Cerebellar cortex (tissue), 1 donor: Measurements from ENCODE around the gene ARG1.
"Not testable (repeated sequence)": the region's sequence is repeated elsewhere in the genome, so short reads cannot be mapped to it uniquely, and the experiment has no call there.

Experiments
- DNase-seq: peaks from one replicate; pipeline ENCODE4 v3.0.0-alpha.2; 2015; ENCODE audit warnings: low spot score

The ARG1 gene

DNA sequence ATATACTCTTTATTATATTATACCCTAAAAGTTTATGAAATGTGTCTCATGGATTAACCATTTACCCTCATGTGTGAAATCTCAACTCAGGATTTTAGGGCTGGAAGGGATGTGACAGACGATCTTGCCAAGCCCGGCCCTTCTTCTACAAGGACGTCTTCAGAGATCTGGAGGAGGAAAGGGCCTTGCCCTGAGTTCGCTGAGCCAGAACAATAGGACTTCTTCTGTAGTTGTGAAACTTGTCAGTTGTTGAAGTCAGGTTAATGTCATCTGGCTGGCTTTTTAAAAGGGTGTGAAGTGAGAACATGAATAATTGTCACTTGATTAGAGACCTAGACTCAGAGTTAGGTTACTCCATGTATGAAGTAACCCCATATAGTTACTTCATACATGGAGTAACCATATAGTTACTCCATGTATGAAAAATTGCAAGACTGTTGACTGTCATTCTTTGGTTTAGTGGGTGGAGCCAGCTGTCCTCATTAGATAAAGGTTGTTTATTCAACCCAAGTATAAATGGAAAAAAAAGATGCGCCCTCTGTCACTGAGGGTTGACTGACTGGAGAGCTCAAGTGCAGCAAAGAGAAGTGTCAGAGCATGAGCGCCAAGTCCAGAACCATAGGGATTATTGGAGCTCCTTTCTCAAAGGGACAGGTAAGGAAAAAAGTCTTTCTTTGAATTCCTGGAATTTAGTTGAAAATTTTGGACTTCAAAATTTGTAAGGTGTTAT is at the start of gene ARG1:
ARG1 (plus strand) TSS at position 541 of the 730 bp plus-strand sequence; CDS start at position 598, 57 bp downstream.
- no peak for DNase-seq

DNA sequence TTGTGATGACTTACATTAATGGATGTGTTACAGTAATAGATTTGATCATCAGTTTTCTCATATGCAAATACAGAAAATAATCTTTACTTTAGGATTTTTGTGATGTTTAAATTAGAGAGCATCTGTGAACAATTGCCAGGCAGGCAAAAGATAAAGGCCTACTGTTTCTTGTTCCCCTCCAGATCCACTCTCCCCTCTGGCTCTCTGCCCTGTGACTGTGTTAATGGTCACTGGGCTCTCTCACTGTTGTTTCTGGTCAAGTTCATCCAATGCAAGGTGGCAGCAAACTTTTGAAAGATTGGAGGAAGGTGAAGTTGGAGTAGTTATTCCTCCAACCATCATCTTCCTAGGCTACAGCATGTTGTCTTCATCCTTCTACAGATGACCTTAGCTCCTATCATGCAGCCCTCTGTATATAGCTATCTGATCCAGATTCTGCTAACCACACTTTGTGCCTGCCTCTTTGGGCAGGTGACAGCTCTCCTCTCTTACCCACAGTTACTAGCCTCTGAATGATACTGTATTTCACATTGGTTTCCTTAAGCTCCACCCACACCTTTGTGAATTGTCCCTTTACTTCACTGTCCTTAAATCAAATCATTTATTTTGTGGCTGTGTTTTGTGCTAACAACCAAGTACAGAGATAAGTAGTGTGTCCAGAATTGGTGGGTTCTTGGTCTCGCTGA is 48.9 kb upstream of the ARG1 start:
- no peak for DNase-seq

DNA sequence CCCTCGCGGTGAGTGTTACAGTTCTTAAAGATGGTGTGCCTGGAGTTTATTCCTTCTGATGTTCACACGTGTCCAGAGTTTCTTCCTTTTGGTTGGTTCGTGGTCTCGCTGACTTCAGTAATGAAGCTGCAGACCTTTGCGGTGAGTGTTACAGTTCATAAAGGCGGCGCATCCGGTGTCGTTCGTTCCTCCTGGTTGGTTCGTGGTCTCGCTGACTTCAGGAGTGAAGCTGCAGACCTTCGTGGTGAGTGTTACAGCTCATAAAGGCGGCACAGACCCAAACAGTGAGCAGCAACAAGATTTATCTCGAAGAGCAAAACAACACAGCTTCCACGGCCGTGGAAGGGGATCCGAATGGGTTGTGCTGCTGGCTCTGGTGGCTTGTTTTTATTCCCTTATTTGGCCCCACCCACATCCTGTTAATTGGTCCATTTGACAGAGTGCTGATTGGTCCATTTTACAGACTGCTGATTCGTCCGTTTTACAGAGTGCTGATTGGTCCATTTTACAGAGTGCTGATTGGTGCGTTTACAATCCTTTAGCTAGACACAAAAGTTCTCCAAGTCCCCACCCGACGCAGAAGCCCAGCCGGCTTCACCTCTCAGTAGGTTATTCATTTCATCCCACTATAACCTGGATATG is 48.2 kb upstream of the ARG1 start:
- DNase-seq: no peak

DNA sequence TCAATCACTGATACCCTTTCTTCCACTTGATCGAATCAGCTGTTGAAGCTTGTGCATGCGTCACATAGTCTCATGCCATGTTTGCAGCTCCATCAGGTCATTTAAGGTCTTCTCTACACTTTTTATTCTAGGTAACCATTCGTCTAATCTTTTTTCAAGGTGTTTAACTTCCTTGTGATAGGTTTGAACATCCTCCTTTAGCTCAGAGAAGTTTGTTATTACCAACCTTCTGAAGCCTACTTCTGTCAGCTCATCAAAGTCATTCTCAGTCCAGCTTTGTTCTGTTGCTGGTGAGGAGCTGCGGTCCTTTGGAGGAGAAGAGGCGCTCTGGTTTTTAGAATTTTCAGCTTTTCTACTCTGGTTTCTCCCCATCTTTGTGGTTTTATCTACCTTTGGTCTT is 42.1 kb upstream of the ARG1 start:
- DNase-seq: not testable (repeated sequence)

DNA sequence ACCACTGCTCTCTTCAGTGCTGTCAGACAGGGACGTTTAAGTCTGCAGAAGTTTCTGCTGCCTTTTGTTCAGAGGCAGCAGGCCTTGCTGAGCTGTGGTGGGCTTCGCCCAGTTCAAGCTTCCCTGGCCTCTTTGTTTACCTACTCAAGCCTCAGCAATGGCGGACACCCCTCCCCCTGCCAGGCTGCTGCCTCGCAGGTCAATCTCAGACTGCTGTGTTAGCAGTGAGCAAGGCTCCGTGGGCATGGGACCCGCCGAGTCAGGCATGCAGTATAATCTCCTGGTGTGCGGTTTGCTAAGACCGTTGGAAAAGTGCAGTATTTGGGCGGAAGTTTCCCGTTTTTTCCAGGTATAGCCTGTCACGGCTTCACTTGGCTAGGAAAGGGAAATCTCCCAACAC is 41.3 kb upstream of the ARG1 start:
- DNase-seq: not testable (repeated sequence)

DNA sequence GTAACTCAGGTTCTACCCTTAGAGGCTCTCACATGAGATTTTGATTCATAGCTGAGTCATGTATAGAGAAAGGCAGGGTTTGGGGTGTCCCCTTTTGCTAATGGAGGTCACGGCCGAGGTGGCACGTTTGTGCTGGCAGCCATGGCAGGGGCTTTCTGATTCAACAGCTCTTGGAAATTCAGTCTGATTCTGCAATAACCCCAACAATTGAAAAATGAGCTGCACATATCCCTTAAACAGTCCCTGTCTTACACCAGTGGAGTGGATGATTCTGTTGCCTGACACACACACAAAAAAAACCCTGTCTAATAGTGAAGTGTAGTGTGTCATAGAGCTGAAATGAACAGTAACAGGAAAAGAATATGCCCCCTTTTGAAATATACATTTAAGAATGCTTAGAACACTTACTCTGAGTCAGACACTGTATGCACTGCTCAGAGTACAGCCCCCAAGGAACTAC is 40.4 kb upstream of the ARG1 start:
- no peak for DNase-seq

DNA sequence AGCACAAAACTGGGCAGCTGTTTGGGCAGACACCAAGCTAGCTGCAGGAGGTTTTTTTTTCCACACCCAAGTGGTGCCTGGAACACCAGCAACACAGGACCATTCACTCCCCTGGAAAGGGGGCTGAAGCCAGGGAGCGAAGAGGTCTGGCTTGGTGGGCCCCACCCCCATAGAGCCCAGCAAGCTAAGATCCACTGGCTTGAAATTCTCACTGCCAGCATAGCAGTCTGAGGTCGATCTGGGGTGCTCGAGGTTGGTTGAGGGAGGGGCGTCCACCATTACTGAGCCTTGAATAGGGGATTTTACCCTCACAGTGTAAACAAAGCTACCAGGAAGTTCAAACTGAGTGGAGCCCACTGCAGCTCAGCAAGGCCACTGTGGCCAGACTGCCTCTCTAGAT is 34.4 kb upstream of the ARG1 start:
- not testable (repeated sequence) for DNase-seq

DNA sequence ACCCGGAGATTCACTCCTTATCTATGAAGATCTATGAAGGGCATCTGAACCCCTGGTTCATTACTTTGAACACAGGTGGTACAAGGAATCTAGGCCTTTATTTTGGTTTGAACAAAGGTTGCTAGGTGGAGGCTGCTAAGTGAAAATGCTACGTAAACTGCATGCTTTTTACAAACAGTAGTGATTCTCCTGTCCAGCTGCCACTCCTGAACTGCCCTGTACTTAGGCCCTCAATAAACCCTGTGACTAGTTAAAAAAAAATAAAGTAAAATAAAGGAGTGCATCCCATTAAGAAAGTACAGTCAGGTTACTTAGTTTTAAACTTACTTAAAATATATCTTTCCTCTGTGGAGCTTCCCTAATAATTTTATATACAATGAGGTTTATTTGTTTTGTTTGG is 27.7 kb upstream of the ARG1 start:
- DNase-seq: no peak

DNA sequence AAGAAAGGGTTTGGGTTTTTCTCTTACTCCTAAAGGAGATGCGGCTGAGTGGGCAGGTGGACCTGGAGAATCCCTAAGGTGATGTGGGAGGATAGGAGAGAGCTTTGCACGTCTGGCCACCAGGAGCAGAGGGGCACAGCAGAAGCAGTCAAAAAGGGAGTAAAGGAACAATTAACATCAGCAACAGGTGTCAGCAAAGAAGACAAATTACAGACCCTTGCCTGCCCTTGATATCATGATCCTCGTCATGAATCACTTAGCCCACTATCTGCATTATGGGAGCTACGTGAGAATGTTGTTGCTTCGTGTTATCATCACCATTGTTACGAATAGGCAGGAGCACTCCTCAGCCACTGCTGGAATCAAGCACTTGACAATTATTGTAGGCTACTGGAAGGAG is 25.5 kb upstream of the ARG1 start:
- DNase-seq: no peak

DNA sequence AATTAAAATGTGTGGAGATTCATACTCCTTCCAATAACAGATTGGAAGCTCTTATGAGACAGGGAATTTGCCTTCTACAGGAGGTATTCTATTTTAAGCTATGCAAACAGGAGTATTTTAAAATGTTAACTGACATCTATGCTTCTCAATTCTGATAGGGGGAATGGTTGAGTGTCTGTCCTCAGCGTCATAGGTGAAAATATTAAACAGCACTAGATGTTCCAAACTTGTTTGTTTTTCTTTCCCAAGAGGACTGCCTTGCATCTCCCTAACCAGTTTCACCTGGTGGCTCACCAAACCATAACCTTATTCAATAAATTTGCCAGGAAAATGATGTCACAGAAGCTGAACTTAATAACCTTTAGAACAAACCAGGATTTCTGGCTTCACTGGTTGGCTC is 24.6 kb upstream of the ARG1 start:
- DNase-seq: no peak

DNA sequence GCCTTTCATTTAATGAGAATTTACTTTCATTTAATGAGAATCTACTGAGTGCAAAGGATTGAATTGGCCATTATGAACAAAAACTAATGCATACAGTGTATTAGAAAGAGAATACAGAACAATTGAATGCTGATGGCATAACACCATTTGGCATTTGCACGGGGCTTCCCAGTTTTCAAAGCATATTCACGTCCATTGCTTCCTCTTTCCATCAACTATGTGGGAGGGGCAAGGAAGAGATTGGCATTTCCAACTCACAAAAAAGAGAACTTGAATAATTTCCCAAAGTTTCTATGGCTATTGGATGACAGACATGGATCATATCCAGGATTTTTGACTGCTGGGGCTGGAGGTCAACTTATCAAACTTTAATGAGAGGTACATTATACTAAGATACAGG is 23.2 kb upstream of the ARG1 start:
- DNase-seq: no peak

DNA sequence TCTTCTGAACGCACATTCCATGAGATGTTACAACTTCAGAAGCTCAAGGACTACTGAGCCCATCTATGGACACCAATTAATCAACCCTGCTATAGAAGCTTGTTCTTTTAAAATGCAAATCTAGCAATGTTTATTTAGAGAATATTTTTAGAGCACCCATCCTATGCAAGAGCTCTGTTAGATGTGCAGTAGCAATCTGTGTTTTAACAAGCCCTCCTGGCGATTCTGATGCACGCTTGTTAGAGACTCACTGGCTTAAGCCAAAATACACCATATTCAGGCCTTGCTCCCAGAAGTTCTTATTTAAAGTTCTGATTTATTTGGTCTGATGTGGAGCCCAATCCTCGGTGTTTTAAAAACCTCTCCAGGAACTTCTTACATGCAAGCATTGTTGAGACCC is 21.1 kb upstream of the ARG1 start:
- no peak for DNase-seq

DNA sequence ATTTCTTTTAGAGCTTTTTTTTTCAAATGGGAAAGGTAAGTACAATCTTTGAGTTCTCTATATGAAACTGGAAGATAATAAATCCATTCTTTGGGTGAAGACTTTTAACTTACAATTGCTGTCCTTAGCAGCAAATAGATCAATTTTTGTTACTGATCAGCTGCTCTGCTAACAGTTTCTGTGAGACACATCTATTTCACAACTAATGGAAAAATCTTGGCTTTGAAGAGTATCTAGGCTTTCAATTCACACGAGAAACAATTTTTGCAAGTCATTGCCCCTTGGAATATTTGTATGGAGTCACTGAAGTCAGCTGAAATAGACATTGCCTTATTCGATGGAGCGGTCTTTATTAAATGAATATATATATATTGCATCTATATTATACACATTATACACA is 20.5 kb upstream of the ARG1 start:
- no peak for DNase-seq

DNA sequence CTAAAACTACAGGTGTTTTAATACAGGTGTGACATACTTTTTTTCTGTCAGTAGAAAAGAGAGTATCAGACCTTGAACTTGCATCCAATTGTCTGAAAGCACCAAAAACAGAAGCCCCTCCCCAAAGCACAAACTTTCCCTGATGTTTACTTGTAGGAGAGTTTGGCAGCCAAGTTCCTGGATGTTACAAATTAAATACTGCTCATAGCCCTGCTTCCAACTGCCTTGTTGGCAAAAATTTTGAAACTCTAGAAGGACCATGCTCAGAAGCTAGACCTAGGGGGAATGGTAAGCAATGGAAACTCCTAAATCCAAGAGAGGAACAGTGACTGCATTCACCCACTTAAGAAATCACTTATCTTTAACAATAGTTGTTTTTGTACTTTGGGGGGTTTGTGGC is 17.0 kb upstream of the ARG1 start:
- DNase-seq: no peak

DNA sequence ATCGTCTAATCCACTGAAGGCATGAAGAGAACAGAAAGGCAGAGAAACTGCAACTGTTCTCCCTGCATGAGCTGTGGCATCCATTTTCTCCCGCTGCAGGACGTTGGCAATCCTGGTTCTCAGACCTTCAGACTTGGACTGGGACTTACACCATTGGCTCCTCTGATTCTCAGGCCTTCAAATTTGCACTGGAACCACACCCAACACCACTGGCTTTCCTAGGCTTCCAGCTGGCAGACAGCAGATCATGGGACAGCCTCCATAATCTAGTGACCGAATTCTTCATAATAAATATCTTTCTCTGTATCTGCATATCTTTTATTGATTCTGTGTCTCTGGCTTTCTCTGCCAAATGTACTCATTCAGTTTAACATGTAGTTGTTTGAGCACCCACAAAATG is 14.1 kb upstream of the ARG1 start:
- no peak for DNase-seq

DNA sequence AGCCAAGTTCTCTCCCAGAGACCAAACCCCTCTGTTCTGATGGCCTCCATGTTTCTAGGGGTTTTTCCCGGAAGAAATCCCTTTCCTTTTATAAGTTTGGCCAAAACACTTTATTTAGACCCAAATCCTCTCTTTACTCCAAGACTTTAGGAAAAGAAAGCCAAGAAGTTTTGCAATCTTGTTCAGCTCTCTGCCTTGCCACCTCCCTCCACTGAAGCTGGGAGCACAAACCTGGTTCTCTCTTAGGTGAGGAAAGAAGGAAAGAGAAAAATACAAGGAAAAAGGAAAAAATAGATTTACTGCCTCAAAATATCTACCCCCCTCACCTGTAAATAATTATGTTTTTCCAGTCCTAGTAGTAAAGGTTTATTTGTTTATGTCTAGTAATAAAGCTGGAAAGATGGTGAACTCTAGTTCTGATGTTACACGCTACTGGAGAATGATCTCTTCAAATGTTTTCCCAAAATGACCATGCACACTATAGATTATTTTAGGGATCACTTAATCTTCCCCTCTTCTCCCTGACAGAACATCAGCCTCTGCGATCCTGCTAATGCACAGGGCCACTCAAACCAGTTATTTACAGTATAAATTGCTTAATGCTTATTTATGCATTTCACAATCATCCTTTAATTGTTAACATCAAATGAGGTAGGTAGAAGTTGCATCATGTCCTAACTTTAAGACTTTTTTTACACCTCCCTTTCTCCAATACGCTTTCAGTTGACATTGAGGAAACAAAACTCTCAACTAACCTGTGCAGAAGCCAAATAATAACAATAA is 10.9 kb upstream of the ARG1 start:
- no peak for DNase-seq

DNA sequence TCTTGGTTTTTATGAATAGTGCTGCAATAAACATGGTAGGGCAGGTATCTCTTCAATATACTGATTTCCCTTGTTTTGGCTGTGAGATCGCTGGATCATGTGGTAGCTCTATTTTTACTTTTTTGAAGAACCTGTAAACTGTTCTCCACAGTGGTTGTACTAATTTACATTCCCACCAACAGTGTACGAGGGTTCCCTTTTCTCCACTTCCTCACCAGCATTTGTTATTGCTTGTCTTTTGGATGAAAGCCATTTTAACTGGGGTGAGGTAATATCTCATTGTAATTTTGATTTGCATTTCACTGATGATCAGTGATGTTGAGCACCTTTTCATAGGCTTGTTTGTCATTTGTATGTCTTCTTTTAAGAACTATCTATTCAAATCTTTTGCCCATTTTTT is 8.0 kb upstream of the ARG1 start:
- DNase-seq: no peak

DNA sequence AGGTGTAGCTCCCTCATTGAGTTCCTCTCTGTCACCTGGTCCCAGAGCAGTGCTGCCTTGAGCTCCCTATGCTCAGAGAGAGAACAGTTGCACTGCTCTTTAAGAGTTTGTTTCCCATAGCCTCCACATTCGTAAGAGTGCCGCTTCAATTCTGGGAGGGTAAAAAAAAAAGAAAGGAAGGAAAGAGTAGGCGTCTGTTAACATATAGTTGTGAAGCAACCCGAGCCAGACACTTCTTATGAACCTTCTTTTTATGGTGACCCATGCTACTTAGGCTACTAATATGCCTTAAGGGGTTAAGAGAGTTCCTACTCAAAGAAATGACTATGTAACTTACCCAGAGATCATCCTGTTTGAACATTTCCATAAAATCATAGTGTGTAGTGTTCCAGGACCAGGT is 4.3 kb upstream of the ARG1 start:
- DNase-seq: no peak

DNA sequence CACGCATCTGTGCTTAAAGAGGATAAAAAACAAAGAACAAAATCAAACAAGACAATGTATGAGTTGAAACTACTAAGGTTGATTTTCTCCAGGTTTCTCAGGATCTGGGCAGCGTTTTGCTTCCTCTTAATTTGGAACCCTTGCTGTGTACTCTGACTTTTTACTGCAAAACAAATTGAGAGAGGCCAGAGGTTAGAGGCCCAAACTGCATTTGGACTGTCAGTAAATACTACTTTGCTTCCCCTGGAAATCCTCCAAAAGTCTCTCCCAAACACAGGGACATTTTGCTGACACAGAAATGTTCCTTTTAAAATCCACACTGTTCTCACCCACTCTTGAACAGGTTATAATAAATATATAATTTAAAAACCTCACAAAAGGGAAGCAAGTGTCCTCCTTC is 1.1 kb downstream of the ARG1 start:
- no peak for DNase-seq

DNA sequence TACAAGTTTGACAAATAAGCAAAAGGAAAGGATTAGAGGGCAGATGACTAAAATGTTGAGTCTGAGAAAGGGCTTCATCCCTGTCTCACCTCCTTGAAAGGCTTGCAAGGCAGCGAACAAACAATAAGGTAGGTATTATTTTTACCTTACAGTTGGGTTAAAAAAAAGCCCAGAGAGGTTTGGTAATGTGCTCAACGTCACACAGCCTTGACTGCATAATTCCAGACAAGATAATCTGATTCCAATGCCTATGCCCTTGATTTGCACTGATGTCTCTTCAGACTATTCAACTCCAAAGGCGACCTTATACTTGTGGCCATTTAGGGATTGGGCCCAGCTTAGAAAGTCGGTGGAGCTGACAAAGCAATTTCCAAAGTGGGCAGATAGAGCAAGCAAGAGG is 1.7 kb downstream of the ARG1 start:
- DNase-seq: no peak

DNA sequence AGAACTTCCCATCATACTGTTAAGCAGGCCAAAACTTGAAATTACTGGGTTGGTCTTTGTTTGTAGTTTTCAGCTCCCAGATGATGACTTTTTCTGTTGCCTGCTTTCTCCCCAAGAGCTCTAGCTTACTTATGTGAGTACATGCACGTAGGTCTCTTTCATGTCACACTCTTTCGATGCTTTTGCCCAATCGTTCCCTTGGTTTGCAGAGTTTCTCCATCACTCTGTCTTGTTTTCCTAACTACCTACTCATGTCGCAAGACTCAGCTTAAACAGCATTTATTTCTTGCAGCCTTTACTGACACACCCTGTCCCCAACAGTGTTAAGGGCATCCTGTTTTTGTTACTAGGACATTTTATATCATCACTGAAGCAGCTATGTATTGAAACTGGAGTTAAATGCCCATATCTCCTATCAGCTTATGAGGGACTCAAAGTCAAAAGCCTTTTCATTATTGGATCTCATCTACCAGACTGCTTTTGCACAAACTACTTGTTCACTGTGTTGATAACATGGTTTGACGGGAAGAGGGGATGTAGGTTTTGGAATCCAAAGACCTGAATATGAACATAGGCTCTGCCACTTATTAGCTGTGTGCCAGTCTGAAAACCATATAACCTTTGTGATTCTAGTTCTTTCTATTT is 2.9 kb downstream of the ARG1 start:
- no peak for DNase-seq

DNA sequence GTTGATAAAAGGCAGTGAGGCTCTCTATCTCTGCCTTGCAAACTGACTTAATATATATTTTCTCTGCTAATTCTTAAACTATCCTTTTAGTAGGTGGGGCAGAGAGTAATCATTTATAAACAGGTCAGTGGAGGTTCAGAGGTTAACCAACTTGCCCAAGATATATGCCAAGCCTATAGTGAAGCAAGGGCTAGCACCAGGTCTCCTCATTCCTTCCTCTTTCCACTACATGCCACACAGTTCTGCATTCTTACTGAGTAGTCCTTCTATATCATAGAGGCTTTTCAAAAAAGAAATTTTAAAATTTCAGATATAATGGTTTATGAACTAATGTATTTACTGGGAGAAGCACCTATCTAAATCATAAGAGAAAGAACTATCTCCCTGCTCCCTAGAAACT is 8.5 kb downstream of the ARG1 start:
- DNase-seq: no peak
